ENCODE data around the gene PLCH2.
"Not testable (repeated sequence)": the region's sequence is repeated elsewhere in the genome, so short reads cannot be mapped to it uniquely, and the experiment has no call there.

Gene PLCH2

DNA sequence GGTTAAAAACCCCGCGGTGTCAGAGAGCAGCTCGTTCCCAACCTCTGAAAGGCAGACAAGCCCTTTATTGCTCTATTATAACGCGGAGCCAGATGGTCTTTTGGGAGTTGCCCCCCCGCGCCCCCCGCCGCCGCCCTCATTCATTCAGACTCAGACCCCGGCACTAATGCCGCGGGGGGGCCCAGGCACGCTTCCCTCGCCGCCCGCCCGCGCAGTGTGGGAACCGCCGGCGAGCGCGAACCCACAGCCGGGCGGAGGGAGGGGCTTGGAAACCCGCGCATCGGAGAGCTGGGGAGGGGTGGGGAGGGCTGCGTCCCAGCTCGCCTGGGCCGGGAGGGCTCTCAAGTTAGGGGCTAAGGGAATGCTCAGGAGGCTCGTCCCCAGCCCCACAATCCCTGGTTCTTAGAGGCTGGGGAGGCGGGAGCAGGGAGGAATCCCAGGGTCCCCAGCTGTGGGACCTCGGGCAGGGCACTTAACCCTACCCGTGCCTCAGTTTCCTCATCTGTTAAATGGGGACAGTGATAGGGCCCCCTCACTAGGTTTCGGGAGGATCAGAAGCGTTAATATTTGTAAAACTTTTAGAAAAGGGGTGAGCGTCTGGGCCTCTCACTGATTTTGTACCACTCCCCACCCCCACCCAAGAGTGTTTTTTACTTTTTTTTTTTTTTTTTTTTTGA is 64.9 kb downstream of the PLCH2 start:
- in situ Hi-C loops (cut with HindIII; ENCODE audit: low sequenced_read_pairs) = no loop called here

DNA sequence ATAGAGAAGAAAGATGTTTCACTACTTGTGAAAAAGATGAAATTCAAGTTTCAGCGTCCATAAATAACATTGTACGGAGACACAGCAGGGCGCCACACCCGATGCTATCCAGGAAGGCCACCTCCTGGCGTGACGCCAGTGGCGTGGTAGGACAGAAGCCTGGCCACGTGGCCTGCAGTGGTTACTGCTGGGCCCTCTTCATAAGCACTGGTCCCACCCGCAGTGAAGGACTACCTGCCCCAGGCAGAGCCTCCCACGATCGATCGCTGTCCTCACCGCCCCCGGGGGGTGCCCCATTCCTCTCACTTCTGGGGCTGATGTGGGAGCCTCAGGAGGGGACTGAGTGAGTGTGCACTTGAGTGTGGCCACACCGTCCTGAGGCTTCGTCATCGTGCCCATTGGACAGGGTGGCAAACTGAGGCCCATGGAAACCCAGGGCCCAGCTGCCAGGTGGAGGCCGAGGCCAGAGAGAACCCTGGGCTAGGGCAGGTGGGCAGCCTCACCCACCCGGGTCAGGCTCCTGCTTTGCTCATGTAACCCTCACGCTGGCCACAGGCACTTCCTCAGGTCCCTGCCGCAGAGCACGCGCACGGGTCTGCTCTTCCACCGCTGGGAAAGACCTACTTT is 65.6 kb downstream of the PLCH2 start:
- in situ Hi-C loops (cut with HindIII; ENCODE audit: low sequenced_read_pairs) = no loop called here

GRCh38 chr1:2542246-2542915 is 66.3 kb downstream of the PLCH2 start:
- in situ Hi-C loops (cut with HindIII; ENCODE audit: low sequenced_read_pairs) = no loop called here

DNA sequence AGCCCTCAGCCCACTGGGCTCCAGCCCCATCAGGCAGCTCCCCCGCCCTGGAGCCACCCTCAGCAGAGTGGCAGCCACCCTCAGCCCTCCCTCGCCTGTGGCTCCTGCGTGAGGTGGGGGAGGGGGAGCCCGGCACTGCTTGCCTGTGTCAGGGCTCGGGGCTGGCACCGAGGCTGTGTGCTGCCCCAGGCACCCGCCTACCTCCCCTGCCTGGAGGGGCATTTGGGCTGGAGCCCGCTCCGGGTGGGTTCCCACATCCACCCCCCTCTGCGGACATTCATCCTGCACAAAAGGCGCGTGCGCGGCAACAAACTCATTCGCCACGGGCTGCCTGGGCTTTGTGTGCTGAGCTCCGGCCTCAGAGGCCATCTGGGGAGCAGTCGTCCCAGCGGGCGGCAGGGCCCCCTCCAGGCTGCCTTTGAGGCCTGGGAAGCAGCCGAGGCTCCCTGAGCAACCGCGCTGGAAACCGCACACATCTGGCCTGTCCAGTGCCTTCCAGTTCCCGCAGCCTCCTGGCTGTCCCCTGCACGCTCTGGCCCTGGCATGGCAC is 67.5 kb downstream of the PLCH2 start:
- in situ Hi-C loops (cut with HindIII; ENCODE audit: low sequenced_read_pairs) = no loop called here

DNA sequence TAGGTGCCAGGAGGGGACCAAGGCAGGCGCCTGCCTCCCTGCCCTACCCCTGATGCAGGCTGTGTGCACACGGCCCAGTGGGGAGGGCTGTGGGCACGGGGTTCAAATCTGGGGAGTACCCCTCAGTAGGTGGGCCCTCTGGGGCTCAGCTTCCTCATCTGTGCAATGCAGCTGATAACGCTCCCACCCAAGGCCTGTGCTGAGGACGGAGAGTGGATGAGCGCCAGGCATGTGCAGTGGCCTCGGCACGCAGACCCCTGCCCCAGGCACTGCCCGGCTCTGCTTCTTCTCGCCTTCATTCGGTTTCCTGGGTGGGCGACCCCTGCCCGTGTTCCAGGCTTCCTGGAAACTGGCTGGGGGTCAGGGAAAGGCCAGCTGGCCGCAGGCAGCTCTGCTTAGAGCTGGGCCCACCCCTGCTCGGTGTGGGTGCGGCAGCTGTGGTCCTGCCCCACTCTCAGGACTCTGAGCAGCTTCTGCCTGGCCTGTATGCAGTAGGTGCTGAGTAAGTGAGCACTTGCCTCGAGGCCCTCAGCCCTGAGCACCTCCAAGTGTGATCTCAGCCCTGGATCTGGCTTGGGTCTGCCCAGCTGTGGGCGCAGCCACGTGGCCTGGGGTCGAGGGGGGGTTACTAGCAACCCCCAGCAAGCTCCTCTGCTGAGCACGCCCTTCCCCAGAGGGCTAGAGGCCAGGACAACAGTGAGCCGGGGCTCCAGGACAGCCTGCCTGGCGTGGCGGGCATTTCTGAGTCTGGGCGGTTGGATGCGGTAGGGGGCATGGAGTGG is 68.2 kb downstream of the PLCH2 start:
- in situ Hi-C loops (cut with HindIII; ENCODE audit: low sequenced_read_pairs) = no loop called here

DNA sequence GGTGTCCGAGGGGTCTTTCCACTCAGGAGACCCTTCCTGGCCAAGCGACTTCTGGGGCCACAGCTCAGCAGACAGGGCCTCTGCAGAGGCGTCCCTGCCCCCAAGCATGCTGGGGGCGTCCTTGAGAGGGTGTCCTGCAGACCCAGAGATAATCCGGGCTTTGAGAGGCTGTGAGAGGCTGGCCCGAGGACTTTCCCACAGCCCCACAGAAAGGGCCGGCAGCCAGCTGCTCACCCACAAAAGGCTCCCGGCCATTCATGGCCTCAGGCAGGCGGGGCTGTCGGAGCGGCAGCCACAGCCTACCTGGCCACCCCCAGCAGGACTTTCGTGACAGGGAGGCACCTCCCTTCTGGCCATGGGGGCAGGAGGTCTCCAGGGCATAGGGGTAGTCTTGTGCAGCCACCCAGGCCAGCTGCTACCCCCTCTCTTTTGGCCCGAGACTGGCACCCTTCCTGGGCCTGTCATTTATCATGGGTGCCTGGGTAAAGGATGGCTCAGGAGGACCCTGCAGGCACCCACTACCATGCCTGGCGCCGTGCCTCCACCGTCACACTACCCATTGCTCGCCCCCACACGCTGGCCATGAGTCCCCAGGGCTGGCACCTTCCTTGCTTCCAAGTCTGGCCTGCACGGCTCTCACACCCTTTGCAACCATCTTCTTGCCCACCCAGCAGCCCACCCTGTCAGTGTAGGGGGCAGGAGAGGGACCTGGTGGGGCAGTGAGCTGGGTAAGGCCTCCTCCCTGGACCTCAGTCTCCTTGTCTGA is 69.0 kb downstream of the PLCH2 start:
- in situ Hi-C loops (cut with HindIII; ENCODE audit: low sequenced_read_pairs) = no loop called here

GRCh38 chr1:2545754-2546514 is 69.8 kb downstream of the PLCH2 start:
- in situ Hi-C loops (cut with HindIII; ENCODE audit: low sequenced_read_pairs) = no loop called here

GRCh38 chr1:2546515-2547209 is 70.6 kb downstream of the PLCH2 start:
- in situ Hi-C loops (cut with HindIII; ENCODE audit: low sequenced_read_pairs) = no loop called here

- in situ Hi-C loops (cut with HindIII; ENCODE audit: low sequenced_read_pairs) = no loop called here
Measured at GRCh38 chr1:2547210-2548067, 71.3 kb downstream of the PLCH2 start.

GRCh38 chr1:2548068-2548589 is 72.0 kb downstream of the PLCH2 start:
- in situ Hi-C loops (cut with HindIII; ENCODE audit: low sequenced_read_pairs) = no loop called here

DNA sequence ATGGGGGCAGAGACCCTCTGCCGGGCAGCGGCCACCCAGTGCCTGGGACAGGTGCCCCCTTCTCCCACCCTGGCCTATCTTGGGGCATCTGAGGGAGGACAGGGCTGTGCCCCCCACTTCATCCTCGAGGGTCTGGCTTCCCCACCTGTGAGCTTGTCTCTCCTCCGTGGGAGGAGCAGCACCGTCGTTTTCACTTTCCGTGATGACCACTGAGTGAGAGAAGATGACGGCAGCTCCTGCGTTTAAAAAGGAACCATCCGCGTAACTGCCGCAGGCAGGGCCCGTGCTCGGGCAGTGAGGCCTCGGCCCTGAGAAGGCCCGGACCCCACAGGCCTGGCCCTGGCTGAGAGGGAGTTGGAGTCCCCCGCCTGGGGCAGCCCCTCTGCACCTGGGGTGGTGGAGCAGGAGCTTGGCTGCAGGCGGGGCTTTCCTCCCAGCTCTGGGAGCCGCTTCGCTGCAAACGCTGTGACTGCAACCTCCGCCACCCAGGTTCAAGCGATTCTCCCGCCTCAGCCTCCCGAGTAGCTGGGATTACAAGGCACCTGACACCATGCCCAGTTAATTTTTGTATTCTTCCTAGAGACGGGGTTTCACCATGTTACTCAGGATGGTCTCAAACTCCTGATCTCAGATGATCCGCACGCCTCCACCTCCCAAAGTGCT is 73.4 kb downstream of the PLCH2 start:
- in situ Hi-C loops (cut with HindIII; ENCODE audit: low sequenced_read_pairs) = not testable (repeated sequence)

DNA sequence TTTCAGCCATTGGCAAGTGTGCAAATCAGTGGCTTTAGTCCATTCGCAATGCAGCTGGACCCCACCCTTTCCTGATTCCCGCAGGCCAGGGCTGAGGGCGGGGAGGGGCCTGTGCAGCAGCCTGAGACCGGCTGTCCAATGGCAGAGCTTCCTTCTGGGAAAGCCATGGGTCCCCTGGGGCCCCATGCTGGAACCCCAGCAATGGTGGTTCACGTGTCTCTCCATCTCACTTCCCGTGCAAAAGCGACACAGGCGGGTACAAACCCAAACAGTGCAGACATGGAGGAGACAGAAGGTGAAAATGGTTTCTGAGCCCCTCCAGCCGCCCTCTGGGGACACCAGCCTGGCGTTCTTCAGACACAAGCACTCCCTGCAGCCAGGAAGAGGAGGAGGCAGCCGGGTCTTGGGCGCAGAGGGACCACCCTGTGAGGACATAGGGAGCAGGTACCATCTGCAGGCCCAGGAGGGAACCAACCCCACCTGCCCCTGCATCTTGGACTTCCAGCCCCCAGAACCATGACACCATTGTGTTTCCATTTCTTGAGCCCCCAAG is 74.3 kb downstream of the PLCH2 start:
- in situ Hi-C loops (cut with HindIII; ENCODE audit: low sequenced_read_pairs) = not testable (repeated sequence)

DNA sequence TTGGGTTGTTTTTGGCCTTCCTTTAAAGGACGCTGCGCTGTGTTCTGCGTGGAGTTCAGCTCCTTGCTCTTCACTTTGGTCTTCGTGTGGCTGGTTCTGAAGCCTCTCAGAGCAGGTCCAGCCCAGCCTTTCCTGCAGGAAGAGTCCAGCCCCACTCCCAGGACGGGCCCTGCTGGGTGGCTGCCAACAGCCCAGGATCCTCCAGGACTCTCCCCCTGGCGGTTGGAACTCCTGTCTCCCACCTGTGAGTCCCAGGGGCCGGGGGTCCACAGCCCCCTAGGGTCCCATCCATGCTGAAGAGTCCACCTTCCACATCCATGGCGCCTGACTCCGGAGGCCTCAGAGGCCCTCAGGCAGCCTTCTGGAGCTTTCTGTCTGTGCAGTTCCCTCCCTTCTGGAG is 75.5 kb downstream of the PLCH2 start:
- in situ Hi-C loops (cut with HindIII; ENCODE audit: low sequenced_read_pairs) = not testable (repeated sequence)

- in situ Hi-C loops (cut with HindIII; ENCODE audit: low sequenced_read_pairs) = no loop called here
Measured at GRCh38 chr1:2552189-2552588, 76.1 kb downstream of the PLCH2 start.

DNA sequence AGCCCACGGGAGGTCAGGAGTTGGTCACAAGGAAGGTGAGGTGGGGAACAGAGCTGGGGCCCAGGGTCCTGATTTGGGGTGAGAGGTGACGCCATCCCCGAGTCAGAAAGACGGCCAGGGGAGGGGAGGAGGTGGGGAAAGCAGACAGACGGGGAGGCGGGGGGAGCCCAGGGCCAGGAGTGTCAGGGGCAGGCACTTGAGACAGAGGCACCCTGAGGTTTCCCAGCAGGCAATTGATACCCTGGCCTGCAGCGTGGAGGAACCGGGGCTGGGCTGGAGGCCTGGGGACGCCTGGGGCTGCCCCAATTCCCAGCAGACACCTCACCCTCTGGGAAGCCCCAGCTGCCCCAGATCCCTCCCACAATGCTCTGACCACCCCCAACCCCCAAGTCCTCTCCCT is 77.0 kb downstream of the PLCH2 start:
- in situ Hi-C loops (cut with HindIII; ENCODE audit: low sequenced_read_pairs) = not testable (repeated sequence)

GRCh38 chr1:2553871-2554620 is 78.0 kb downstream of the PLCH2 start:
- in situ Hi-C loops (cut with HindIII; ENCODE audit: low sequenced_read_pairs) = no loop called here

Data from DLD1 (cell line).